Transverse colon (tissue), 4 donors: ENCODE measurements around the gene ST3GAL2.

Experiments
- POLR2A ChIP-seq: fragments of 450-650 bp; IDR thresholded peaks from one replicate; pipeline ENCODE4 v1.6.1; 2016; ENCODE audit warnings: antibody characterized with exemption, mild to moderate bottlenecking, moderate library complexity
- POLR2AphosphoS5 ChIP-seq, 3 donors: sonication (generic); formaldehyde crosslinking; IDR thresholded peaks; one replicate each; pipeline ENCODE4 v1.6.1; 2016; ENCODE audit warnings: antibody characterized with exemption in 3 of 3
- TF ChIP-seq, protein P1 (sequence below), 5 experiments: fragments of 200-600 bp in 3 of 5; fragments of 450-650 bp in 2 of 5; sonication (generic) in 3 of 5; IDR thresholded peaks; 1 replicate in 2 of 5; 2 replicates in 3 of 5; pipeline ENCODE4 v1.5.1; 2016 to 2017; ENCODE audit warnings: antibody characterized with exemption in 5 of 5, inconsistent platforms in 3 of 5, mild to moderate bottlenecking in 2 of 5, moderate library complexity in 1 of 5

DNA sequence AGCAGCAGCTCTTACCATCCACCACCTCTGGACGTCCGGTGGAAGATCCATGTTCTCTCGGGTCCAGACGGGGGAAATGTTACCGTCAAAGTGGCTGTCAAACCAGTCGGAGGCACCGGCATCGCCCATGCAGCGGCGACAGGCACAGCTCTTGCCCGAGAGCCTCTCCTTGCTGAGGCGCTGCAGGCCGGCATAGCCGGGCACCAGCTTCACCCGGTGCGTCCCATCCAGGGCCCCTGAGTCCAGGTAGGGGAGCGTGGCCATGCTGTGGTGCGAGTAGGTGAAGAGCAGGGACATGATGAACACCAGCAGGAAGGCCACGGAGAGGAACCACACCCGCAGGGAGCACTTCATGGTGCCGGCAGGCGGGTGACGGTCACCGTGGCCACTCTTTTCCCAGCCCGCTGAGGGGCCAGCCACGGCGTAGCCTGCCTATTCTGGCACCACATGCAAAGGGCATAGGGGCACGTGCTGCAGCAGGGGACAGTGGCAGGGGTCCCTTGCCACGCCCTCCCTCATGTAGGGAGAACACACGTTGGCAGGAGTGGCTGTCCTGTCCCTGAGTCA is 40.6 kb downstream of the ST3GAL2 start:
- TF ChIP-seq, protein P1, sequence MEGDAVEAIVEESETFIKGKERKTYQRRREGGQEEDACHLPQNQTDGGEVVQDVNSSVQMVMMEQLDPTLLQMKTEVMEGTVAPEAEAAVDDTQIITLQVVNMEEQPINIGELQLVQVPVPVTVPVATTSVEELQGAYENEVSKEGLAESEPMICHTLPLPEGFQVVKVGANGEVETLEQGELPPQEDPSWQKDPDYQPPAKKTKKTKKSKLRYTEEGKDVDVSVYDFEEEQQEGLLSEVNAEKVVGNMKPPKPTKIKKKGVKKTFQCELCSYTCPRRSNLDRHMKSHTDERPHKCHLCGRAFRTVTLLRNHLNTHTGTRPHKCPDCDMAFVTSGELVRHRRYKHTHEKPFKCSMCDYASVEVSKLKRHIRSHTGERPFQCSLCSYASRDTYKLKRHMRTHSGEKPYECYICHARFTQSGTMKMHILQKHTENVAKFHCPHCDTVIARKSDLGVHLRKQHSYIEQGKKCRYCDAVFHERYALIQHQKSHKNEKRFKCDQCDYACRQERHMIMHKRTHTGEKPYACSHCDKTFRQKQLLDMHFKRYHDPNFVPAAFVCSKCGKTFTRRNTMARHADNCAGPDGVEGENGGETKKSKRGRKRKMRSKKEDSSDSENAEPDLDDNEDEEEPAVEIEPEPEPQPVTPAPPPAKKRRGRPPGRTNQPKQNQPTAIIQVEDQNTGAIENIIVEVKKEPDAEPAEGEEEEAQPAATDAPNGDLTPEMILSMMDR (IDR thresholded peaks at IDR 0.05): no peak
- TF ChIP-seq POLR2AphosphoS5 (IDR thresholded peaks at IDR 0.05): no peak
- no peak for TF ChIP-seq POLR2A
